GM19351 (cell line): Measurements from ENCODE around the gene NOL3.

ENCODE experiments used
- ATAC-seq: cut with Tn5 transposase; IDR thresholded peaks from one replicate; pipeline ENCODE4 v1.9.1; 2021; ENCODE audit warnings: mild to moderate bottlenecking, moderate library complexity; ENCODE audit not compliant: unreplicated experiment

NOL3 gene

DNA sequence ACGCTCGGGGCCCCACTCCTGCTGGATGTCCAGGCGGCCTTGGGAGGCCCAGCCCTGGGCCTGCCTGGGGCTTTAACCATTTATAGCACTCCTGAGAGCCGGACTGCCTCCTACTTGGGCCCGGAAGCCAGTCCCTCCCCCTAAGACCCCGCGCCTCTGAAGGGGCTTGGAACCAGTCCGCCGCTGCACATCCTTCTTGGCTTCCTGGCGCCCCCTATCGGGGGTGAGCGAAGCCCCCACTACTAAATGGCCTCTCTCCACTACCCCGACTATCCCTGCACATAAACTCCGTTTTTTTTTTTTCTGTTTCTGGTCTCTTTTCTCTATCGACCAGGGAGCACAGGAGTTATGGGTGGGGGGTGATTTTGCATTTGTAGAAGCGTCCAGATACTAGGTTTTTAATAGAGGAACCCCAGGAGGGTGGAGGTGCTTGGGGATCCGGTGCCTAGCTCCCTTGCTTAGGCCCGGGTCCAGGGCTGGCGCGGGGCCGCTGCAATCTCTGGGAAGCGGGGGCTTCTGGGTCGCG lies 633 bp upstream of the NOL3 start:
- no peak for ATAC-seq

- ATAC-seq = no peak
These were observed 761 bp downstream of the NOL3 start for GRCh38 chr16:67170949-67171649.

GRCh38 chr16:67173323-67173722 lies 3.0 kb downstream of the NOL3 start:
- no peak for ATAC-seq

DNA sequence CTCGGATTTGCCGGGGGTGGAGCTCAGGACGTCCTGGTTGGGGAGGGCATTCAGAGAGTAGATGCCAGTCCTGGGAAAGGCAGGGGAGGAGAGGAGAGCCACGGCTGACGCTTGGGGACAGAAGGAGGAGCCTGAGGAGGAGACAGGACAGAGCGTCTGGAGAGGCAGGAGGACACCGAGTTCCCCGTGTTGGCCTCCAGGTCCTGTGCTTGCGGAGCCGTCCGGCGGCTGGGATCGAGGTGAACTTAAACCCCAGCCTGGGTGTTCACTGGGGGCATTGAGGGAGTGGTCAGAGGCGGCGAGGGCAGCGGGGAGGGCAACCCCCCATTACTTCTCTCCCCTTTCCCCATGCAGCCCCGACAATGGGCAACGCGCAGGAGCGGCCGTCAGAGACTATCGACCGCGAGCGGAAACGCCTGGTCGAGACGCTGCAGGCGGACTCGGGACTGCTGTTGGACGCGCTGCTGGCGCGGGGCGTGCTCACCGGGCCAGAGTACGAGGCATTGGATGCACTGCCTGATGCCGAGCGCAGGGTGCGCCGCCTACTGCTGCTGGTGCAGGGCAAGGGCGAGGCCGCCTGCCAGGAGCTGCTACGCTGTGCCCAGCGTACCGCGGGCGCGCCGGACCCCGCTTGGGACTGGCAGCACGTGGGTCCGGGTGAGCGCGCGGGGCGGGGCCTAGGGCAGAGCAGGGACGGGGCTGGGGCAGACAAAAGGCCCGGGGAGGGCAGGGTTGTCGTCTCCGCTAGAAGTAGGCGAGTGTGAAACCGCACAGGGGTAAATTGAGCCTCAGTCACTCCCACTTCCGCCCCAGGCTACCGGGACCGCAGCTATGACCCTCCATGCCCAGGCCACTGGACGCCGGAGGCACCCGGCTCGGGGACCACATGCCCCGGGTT lies 3.7 kb downstream of the NOL3 start:
- peak; percentile 44 for ATAC-seq

DNA sequence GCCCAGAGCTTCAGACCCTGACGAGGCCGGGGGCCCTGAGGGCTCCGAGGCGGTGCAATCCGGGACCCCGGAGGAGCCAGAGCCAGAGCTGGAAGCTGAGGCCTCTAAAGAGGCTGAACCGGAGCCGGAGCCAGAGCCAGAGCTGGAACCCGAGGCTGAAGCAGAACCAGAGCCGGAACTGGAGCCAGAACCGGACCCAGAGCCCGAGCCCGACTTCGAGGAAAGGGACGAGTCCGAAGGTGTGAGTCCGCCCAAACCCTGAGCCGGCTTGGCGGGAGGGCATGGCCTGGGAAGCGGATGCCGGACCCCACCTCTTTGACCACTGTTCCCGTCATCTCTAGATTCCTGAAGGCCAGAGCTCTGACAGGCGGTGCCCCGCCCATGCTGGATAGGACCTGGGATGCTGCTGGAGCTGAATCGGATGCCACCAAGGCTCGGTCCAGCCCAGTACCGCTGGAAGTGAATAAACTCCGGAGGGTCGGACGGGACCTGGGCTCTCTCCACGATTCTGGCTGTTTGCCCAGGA lies 4.4 kb downstream of the NOL3 start:
- ATAC-seq = no peak

GRCh38 chr16:67176662-67177061 lies 6.3 kb downstream of the NOL3 start:
- no peak for ATAC-seq

DNA sequence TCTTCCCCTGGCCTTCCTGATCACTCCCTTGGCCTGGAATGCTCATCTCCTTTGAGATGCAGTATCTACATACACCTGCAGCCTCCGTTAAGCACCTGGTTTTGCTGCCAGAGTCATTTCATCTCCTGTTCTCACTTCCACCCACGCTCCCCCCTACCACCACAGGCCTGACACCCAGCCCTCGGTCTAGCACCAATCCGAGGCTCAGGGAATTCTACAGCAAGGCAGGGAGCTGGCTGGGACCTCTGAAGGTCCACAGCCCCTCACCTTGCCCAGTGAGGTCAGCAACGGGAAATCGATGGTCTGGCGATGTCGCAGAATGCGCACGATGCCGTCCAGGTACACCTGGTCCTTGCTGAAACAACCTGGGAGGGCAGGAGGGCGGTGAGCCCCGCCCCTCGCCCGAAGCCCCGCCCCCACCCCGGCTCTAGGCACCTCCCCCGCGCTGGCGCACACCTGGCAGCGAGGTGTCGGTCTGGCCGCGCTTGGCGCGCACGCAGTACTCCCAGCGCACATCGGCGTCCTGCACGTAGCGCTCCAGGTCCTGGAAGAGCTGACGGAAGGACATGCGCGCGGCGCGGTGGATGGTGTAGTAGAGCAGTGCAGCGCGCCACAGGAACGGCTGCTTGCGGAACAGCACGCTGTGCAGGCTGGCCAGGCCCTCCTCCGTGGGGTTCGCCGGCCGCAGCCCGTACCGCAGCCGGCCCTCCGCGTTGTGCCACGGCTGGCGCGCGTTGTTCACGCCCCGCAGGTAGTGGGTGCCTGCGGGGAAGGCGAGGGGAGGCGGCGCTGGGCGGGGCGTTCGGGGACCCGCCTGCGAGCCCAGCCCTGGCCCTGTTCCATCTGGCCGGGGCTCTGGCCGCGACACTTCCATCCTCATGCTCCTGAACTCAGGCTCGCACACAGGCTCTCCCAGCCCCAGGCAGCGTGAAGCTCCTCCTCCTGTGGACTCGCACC lies 7.7 kb downstream of the NOL3 start:
- ATAC-seq = no peak

DNA sequence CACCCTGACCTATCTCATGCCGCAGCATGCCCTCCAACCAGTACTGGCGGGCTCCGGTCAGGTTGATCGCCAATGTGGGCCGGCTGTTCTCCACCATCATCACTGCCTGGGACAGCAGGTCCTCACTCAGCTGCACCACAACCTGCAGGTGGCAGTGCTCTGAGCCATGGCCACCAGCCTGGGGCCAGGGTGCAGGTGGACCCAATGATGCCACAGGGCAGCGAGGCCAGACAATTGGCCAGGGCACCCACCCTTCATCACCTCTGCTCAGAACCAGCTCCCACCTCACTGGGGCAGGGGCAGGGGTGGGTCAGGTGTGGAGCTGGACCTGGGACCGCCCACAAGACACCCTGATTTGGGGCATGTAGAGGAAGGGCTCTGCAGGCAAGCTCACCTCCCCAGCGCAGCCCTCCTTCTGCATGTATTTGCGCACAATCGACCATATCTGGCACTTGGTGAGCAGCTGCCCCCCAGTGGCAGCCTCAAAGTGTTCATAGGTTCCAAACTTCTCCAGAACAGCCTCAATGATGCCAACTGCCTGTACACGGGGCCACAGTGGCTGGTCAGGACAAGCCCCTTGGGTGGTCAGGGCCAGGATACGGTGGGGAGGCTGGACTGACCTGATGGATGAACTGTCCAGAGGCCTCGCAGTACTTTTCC lies 9.2 kb downstream of the NOL3 start:
- no peak for ATAC-seq

DNA sequence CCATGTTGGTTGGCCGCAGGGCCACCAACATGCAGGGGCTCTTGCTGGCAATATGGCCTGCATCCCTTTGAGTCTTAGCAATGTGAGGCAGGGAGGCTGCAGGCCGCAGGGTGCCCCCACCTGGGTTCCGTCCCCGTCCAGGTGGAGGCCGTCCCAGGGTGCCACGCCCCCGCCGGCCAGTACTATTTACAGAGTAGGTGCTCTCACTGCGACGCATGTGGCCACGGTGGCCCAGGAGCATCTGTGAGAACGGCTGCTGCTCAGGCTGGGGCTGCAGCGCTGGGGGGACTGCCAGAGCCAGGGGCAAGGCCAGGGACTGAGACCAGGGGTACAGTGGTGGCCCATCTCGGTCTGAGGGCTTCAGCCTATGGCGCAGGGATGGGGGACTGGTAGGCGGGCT lies 9.8 kb downstream of the NOL3 start:
- no peak for ATAC-seq

GRCh38 chr16:67181346-67181745 lies 11.0 kb downstream of the NOL3 start:
- no peak for ATAC-seq

DNA sequence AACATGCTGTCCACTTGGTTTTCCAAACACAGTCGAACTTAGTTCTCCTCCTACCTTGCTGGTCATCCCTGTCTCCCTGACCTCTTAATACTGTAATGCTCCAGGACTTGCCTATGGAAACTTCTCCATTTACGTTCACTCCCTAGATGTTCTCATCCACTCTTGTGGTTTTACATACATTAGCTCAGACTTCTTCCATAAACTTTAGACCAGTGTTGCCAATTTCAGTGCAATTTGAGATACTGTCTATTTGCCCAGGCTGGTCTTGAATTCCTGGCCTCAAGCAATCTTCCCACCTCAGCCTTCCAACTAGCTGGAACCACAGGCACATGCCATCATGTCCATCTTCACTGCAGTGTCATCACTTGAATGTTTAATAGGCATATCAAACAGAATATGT lies 11.9 kb downstream of the NOL3 start:
- no peak for ATAC-seq

DNA sequence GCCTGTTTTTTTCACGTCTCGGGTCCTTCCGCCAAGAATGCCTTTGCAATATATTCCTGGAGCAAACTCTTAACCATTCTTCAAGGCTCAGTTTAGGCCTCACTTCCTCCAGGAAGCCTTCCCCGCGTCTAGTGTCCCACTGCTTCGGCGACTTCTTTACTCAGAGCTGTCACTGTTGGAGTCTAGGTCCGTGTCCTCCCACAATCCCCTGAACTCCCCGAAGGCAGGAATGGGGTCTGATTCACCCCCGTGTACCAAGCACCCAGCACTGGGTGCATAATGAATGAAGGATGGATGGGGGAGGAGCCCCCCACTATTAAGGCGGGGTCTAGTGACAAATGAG lies 12.9 kb downstream of the NOL3 start:
- ATAC-seq = no peak

DNA sequence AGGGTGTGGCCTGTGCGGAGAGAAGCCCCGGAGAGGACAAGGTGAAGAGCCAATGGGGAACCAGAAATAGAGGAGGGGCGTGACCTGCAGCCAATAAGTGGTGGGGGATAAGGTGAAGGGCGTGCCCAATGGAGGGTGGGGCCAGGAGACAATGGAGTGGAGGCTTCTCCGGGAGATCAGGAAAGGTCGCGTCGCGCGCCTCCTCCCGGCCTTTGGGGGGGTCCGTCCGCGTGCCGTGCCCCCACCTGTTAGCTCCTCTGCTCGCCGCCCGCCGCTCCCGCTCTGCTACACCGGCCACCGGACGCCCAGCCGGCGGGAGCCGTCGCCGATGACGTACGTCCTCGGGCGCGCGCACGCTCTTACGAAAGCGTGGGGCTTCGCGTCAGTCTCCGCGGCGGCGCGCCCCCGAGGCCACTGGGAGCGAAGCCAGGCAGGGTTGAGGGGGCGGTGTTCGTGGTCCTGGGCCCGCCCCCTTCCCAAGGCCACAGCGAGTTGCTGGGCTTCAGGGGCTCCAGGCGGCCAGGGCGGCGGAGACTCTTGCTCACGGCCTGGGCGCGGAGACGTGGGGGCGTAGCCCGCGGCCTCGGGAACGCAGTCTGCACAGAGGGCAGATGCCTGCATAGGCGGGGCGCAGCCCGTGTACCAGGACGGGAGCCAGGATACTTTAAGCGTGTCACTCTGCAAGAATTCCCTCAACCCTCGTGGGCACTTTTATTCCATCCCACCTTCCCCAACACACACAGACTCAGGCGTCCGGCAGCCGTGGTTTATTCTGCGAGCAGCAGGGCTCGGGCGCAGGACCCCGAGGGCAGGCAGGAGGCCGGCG lies 13.5 kb downstream of the NOL3 start, which contains the start of gene MATCAP1:
Gene MATCAP1 (minus strand): TSS at position 337 of the 826 bp plus-strand sequence. CDS start 3,353 bp downstream, outside the sequence.
- ATAC-seq = peak; percentile 92

- ATAC-seq = no peak
These were observed 14.2 kb downstream of the NOL3 start for GRCh38 chr16:67184453-67184994.

DNA sequence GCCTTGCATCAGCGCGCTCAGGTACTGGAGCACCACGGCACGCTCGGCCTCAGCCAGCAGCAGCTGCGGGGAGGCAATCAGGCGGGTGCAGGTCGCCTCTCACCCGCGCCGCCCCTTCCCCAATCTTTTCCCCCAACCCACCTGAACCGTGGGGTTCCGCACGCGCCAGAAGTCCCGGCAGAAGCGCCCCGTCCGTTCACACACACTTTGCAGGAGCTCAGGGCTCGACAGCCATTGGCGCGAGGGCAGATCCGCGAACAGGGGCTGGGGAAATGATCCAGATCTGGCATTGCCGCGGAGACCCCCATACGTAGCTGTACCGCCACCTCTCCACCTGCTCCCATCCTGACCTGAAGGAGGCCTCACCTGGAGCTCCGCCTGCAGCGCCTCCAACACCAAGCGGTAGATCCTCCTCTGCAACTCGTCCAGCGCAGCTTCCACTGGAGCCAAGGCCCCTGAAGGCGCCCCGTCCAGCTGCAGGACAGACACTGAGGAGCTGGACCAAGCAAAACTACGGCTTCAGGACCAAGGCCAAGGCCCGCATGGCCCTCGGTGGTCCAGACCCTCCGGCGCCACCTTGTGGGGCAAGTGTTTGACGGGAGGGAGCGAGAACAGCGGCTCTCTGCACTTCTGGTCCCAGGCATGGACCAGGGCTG lies 14.8 kb downstream of the NOL3 start:
- no peak for ATAC-seq

DNA sequence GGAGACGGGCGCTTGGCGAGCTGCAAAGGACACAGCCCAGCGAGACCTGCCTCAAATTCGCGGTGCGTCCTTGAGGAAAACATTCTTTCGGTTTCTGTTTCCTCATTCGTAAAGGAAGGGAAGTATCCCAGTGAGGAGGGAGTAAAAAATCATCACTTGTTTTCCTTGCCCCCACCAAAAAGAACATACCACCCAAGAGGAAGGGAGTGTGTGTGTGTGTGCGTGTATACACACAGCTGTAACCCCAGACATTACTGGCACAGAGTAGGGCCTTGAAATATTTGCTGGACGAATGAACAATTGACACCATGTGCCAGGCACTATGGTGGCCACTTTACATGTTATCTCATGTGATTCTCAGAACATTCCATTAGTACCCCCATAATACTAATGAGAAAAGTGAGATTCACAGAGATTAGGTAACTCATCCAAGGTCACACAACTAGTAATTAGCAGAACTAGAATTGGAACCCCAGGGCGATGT lies 15.4 kb downstream of the NOL3 start:
- no peak for ATAC-seq

DNA sequence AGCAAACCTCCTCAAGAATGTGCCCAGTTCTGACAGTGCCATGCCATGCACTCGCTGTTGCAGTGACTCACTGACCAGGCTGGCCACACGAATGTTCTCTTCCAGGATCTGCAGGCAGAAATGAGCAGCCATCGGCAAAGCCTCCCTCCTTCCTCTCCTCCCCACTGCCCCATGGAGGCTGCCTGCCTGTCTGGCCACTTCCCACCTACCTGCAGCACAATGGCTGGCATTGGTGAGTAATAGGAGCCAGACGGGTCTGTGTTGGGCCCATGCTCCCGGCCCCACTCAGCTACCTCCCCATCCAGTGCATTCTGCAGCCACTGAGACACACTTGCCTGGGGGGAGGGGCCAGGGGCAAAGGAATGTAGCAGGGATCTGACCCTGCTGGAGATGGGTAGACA lies 16.2 kb downstream of the NOL3 start:
- no peak for ATAC-seq

DNA sequence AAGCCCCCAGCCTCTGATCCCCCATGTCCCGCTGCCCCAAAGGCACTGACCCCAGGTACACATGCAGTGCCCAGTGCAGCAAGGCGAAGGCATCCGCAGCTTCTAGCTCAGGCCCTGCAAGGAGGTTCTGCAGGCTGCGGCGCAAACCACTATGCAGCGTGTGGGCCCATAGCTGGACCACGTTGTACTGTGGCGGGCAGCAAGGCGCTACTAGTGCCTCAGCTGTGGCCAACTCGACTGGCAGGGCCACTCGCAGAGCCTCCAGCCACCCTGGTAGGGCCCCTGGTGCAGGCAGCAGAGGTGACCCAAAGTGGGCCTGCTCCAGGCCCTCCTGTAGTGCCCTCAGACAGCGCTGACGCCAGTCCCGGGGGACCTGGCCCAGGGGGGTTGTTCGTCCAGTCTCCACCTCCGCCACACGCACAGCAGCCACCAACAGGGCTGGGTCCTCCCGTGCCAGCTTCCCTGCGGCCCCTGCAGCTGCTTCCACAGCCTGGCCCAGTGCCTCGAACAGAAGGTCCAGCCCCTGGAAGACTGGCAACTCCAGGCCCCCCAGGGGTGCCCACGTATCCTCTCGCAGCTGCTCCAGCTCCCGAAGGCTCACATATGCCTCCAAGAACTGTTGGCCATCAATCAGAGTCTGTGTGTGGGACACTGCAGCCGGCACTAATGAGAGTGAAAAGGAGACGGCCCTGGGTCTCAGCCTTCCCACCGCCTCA lies 17.0 kb downstream of the NOL3 start:
- ATAC-seq = no peak
